ENCODE measurements around the gene BNC2.

Gene BNC2

DNA sequence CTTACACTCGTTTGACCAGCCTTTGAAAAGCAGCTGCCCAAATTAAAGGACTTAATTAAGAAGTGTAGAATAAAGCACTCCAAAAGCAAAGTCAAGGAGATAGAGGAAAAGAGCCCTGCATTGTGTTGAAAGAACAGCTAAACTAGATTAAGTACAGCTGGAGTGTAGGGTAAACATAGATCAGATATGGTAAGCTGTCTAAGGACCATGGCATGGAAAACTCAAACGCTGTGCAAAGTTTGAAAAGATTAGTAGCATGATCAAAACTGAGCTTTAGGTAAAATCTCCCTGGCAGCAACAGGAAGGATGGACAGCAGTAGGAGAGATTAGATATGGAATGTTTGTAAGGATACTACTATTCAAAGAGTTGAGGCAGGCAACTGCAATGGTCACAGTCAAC lies 55.4 kb downstream of the BNC2 start:
- no peak for DNase-seq

DNA sequence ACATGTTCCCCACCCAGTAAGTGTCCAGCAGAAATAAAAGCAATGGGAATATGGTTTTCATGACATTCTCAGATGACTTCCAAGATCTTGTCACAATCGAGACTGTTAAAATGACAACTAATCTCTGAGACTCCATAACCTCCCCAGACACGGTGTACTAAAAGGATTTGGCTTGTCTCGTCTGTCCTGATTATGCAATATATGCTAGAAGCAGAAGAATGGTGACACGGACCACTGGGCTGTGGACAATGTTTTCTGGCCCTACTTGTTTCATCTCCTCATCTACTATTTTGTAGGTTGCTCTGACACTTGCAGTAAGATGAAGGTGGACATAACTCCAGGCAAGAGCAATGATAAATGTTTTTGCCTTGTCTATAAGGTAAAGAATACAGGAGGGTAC lies 56.6 kb downstream of the BNC2 start:
- no peak for DNase-seq

DNA sequence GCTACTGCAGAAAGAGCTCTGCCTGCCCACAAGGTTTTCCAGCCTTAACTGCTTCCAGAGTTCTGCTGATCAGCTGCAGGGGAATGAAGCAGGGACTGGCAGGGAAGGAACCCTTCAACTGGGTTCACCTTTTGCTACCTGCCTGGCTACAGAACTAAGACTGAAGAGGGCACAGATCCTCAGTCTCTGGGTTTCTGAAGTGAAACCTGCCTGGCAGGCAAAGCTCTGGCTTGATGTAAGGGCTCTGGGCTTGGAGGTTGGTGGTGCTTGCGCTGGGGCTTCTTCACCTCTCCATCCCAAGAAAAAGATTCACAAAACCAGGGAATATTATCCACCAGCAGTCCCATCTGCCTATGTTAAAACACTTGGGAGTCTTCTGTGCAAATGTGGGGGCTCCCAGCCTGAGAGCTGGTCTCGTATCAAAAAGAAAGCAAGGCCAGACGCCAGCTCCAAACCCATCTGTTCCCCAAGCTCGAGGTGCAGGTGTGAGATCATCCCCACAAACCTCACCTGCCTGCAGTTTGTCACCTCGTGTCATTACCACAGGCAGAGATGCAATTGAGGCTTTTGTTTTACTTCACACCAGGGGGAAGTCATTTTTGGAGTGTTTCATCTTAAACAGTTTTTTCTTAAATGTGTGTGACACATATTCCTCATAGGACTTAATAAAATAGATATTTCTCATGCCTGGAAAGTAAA lies 58.3 kb downstream of the BNC2 start:
- no peak for DNase-seq

DNA sequence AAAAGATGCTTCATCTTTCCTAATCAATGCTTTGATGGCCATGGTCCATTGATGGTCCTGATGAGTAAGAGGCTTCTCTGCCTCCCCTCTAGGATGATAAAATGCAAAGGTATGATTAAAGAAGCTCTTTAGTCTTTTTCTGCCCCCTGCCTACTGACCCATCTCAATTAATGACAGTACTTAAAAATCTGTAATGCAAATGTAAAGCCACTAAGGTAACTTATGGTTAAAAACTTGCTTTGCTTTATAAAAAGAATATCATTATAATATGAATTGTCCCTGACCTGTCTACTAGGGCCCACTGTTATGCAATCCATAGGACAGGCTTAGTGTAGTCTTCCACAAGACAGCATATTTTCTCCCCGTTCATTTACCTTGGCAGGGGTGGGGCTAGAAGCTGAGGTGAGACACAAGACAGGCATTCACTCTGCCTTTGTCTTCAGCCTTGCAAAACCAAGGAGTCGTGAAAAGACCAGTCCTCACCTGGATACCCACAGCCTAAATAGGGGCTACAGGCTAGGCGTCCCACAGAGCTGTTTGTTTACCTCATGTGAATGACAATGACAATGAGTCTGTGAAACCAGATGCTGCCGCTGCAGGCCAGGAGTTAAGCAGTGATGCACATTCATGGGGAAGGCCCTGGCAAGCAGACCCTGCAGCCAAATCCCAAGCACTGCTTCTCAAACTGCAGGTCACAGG lies 60.4 kb downstream of the BNC2 start:
- DNase-seq = no peak

DNA sequence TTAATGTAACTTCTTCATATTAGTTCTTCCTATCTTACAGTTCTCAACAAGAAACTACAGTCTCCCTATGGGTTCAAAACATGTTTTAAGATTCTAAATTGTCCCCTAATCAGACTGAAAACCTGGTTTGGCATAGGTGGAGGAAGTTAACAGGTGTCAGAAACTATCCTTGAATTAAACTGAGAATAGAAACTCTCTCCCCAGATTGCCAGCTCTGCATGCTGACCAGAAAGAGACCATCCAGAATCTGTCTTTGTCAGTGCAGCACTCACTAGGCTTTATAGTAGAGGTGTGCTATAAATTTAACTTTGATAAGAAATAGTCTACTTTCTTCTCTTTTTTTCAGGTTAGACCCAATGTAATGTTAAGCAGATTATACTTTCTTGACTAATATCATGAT lies 63.8 kb downstream of the BNC2 start:
- DNase-seq = no peak

DNA sequence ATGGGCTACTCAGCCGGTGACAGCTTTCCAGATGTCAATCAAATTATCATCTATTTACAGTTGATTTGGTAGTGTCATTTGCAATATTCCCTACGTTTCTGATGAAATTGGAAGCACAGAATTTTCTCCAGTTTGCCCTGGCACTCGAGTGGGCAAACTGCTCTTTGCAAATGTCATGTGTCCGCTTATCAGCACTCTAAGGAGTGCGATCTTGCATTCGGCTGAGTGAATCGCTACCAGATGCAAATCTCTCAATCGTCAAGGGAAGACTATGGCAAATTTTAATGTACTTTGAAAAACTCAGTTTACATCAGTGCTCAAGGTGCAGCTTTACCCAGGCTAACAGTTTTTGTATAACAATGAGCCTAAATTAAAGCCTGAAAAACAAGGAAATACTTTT lies 66.8 kb downstream of the BNC2 start:
- no peak for DNase-seq

DNA sequence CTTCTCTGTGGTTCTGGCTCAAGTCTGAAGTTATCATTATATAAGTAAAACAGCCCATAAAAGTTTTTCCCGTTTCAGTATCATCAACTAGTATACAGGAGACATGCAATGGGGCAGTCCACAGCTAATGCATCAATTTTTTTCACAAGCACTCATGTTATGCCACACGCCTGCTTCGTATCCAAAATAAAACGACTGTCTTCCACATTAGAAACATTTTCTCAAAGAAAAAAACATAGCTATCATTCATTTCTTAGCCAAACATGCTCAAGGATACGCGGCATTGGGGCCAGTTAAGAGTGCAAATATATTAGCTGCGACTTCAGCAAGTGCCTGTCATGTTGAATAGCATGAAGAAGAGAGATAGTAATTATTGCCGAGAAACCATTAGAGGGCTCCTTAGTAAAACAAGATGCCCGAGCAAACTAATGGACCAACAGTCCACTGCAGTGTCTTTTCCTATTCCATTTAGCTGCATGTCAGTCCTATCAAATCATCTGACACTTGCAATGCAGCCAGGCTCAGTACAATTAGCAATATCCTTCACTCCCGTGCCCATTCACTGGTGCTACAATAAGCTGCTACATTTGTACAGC lies 68.5 kb downstream of the BNC2 start:
- DNase-seq = no peak

DNA sequence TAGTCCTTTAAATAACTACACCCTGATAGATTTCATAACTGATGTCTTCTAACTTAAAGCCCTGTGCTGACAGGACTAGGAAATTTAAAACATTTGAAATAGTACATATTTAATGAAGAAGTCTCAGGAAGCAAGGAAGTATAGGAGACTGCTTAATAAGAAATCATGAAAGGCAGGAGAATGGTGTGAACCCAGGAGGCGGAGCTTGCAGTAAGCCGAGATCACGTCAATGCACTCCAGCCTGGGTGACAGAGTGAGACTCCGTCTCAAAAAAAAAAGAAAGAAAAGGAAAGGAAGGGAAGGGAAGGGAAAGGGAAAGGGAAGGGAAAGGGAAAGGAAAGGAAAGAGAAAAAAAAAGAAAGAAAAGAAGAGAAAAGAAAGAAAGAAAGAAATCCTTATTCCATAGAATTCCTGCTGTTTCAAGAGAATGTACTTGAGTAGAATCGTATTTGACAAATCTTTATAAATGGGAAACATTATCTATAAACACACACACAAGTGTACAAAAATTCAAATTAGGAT lies 74.1 kb downstream of the BNC2 start:
- DNase-seq = no peak

DNA sequence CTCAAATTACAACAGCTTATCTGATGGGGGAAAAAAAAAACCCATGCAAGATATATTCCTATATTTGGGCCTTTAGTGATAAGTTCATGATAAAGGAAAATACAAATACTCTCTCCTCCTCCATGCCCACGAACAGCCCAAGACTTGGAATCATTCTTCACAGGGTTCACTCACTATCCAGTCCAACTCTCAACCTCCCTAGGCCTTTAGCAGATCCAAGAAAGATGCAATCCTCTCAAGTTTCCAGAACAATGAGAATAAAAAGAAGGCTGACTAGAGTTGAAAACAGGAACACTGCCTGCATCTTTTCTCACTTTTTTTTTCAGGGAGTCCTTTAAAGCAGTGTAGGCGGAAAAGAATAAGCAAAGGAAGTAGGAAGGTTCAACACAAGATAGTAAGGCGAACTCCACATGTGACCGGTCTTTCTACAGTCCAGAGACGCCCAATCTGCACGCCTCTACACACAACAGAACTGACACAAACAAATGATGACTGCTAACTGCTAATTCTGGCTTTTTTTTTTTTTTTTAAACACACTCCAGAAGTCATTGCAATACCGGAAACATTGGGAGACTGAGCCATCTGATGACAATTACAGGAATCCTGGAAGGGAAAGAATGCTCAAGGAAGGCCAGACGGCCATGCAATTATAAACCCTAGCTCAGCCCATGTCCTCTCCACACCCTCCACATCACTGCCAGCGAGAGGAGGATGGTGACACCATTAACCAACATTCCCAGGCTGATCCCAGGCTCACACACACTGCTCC lies 75.4 kb downstream of the BNC2 start:
- no peak for DNase-seq

DNA sequence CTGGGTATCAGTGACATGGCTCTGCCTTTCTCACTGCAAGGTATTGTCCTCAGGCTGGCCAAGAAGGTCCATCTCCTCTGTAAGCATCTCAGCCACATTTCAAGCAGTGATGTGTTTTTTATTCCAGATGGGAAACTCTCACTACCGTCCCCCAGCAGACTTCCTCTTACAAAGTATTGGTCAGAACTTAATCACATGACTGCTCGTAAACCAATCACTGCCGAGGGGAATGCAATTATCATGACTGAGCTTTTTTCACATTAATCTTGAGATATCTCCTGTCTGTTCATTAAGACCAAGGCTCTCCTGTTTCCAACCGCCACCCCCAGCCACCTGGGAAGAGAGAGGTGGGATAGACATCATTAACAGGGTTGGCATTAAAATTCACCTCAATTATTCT lies 76.4 kb downstream of the BNC2 start:
- DNase-seq = no peak

DNA sequence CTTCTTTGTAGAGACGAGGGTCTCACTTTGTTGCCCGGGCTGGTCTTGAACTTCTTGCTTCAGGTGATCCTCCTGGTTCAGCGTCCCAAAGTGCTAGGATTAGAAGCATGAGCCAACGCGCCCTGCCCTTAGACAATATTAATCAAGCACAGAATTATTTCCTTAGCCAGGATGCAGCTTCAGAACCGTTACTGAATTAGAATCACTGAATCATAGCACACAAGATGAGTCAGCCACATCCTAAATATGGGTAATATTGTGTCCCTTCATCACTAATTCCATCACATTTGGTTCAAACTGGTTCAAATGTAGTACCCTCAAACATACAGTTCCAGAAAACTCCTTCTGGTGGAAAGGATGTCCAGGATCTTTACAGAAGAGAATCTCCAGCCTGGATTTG lies 82.7 kb downstream of the BNC2 start:
- DNase-seq = no peak

DNA sequence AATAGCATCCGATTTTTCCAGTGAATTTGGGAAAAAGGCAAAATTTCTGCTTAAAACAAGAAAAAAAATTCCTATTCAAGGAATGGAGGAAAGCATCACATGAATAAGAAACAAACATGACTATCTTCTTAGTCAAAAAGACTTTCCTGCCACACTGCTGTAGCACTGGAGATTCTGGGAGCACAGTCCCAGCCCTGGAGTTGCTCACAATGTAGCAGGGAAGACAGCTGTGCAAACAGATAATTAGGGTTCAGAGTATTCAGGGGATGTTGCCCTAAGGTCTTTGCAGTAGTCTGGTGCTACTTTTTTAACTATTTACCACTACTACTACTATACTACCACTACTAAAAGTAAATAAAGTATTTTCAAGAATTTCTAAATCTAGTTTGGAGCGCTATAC lies 86.5 kb downstream of the BNC2 start:
- no peak for DNase-seq

DNA sequence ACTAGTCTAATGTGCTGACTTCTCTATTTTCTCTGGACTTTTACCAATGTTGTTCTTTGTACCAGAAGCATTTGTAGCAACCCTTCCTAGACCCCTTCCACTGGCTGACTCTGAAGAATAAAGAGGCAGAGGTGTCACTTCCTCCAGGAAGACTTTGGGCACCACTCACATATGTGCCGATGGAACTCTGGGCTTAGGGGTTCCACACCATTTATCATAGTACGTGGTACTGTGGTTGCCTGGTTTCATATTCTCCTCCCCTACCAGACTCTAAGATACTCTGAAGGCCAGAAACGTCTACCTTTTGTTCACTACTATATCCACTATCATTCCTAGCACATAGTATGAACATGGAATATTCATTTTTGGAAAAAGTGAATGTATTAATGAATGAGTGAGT lies 88.0 kb downstream of the BNC2 start:
- DNase-seq = no peak

DNA sequence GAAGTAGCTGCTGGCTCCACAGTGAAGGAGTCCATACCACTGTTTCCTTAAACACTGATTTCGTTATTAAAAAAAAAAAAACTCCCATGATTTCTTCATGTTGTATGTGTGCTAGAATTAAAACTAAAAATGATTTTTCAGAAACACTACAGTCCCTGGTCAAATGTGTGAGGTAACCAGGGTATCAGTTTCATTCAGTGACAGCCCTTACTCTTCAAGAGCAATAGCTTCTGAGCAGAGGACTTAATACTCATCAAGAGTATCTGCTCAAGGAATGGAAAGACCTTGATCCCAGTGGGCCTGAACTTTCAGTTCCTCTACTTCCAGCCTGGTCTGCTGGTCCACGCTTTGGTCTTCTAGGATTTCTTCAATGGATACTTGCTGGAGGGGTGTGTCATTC lies 95.1 kb downstream of the BNC2 start:
- DNase-seq = no peak

DNA sequence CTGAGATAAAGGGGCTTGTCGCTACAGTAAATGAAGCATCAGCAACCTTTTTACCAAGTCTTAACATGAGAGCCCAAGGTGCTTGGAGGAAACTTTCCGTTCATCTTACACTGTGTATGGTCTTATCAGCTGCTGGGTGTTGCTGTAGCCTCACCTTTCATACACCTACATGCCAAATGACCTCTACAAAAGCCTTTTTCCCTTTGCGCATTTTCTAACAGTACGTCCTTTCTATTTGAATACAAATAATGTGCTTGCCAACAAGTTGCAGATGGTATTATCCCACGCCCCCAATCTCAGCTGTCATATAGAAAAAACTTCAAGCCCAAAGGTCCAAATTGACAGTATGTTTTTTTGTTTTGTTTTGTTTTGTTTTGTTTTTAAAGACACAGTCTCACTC lies 96.9 kb downstream of the BNC2 start:
- DNase-seq = no peak

DNA sequence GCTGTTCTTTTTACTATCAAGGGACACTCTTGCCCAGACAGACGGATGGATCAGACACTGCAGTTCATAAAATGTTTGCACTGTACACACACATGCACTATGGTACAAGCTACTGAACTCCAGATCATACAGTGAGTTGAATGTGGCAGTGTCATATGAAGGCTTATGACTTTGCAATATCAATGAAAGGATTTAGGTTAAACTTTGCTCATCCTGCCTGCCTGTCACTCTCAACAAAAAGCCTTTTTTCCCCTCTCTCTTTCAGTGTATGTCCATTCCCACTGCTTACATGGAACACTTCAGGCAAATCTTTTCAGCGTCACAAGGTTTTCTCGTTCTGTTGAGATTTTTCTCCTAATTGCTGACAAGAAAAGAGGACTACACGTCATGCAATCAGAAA lies 97.4 kb downstream of the BNC2 start:
- DNase-seq = no peak

DNA sequence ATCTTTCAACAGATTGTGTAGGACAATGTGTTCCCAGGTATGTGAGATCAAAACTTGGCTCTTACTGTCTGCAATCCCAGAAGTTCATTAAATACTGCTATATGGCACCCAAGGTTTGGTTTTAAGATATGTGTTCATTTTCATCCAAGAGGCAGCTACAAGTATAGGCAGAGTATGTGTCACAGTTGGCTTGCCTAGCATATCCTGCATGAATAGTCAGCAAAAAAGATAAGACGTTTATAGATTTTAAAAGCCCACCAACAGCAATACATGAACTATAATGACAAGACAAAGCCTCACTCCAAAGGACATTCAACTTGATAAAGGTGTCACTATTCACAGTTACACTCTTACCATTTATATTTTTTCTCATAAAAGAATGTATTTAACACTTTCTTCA lies 99.1 kb downstream of the BNC2 start:
- no peak for DNase-seq

DNA sequence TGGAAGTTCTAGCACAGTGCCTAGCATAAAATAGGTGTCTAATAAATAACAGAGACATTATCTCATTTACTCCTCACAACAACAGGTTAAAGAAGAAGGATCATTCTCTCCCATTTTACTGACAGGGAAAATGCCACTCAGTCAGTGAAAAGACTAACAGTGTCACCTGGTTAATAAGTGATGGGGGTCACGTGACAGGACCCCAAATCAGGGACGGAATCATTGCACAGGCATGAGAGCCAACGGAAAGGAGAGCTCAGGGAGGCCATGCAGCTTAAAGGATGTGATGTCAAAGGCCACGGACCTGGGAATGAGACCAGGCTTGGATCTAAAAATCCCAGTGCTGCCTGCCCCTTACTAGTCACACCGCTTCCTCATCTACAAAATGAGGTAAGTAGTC lies 101.2 kb downstream of the BNC2 start:
- no peak for DNase-seq

DNA sequence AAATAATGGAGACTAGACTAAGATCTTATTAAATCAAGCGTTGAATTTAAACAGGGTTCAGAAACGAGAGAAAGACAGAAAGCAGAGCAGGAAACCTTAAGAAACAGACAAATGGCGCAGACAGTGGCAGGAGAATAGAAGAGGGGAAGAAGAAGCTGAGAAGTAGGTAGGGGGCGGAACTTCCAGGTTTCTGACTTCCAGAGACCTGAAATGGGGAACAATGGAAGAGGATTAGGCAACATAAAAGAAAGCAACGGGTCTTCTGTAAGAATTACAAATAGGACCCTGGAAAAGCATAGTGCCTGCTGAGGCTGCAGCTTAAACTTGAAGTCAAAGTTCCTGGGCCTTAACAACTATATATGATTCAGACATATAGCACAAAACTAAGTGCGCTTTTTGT lies 101.7 kb downstream of the BNC2 start:
- no peak for DNase-seq

DNA sequence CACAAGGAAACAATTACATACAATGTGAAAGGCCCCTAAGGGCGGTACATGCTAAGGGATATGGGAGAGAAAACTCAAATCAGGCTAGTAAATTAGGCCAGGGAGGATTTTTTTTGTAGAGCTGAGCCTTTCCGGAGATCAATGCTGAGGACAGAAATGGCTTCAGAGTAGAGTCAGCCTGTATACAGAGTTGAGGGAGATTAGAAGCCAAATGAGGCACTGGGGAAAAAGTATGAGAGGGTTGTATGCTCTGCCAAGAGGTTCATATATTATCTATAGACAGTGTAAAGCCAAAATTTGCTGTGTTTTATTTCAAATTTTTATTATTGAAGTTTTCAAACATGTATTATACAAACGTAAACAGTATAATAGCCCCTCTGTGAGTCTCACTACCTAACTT lies 103.1 kb downstream of the BNC2 start:
- no peak for DNase-seq

DNA sequence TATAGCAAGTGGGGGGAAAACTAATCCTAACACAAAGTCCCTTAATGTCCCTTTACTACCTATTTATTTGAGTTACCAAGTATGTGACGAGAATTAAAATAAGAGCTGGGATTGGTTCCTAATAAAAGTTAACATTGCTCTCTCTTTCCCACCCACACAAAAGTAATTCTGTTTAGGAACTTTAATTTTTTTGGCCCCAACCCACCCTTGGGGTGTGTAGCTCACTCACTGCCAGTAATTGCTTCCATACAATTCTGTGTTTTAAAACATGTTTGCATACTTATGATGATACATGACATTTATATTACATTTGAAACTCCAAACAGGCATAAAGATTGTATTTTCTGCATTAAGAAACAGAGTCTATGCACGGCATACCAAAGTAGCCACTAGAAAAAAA lies 106.5 kb downstream of the BNC2 start:
- DNase-seq = no peak

DNA sequence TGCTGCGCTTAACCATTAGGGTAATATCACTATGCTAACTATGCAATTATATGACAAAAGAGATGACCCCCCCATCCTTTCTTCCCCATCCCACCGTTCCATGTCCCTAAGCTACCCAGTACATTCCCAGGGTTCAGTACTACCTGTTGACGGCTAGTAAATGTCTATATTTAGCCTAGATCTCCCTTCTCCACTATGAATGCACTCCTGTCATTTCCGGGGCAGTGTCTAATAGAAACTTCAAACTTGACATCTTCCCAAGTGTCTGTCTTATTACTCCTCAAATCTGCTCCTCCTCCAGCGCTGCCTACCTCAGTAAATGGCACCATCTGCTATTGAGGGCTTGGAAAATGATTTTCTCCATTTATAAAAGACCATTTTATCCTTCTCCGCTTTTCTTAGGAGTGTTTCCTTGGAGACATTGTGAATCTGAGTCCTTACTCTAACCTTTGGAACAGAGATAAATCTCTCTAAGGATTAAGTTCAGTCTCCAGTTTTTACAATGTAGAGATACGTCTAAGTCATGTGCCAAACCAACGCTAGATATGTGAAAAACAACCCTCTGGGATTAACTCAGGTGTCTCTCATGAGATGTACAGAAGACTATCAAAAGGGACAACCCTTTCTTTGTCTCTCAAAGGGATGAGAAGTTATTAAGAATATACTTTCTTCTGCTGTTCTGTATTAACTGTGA lies 114.9 kb downstream of the BNC2 start:
- no peak for DNase-seq

DNA sequence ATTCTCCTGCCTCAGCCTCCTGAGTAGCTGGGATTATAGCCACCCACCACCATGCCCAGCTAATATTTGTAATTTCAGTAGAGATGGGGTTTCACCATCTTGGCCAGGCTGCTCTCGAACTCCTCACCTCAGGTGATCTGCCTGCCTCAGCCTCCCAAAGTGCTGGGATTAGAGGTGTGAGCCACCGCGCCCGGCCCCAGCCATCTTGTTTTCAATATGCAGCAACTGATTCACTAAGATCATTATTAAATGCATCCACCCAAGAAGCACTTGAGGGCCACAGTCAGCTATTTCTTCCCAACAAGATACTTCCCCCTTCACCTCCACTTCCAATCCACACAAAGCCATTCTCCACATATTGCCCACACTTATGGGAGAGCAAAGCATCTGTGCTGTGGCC lies 115.8 kb downstream of the BNC2 start:
- no peak for DNase-seq
